Stimulated activated CD4-positive, alpha-beta T cell treated with anti-CD3 and anti-CD28 coated beads, Interleukin-12 subunit alpha, Interleukin-12 subunit beta, amount 100 ng/mL, for 24 hours (primary cell): ENCODE measurements around the gene CYP21A2.

ENCODE experiments used
- DNase-seq, 2 experiments: peaks; one replicate each; pipeline ENCODE4 v3.0.0-alpha.2; 2020; ENCODE audit warnings: low read depth in 2 of 2

Gene CYP21A2

DNA sequence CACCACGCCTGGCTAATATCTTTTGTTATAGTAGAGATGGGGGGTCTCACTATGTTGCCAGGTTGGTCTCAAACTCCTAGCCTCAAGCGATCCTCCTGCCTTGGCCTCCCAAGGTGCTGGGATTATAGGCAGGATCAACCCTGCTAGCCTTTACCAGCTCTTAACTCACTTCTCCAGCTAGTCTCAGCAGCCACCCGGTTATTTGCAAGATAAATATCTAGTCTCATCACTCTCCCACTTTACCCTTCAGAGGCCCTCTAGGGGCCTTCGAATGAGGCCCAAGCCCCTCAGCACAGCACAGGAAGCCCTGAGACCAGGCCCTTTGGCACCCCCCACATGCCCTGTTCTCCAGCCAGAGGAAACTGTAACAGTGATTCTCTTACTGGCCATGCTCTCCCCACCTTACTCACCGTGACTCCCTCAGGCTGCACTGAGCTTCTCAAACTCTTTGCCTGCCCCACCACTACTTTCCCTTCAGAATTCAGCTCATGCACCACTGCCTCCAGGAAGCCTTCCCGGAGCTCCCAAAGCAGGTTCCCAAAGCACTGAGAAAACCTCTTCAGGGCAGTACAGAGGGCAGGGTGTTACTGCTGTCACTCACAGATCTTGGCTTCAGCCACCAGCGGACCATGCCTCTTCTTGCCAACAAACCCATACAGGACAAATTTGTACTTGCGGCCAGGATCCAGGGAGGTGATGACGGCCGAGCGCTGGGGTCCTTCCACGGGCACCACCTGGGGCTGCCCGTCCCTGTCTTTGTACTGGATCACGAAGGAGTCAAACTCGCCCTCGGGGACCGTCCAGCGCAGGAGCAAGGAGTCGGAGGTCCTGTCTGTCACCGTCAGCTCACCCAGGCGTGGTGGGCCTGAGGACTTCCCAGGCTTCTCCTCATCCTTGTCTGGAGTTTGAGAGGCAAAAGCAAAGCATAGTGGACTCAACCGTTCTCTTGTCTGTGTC is 45.9 kb downstream of the CYP21A2 start:
- no peak for DNase-seq

DNA sequence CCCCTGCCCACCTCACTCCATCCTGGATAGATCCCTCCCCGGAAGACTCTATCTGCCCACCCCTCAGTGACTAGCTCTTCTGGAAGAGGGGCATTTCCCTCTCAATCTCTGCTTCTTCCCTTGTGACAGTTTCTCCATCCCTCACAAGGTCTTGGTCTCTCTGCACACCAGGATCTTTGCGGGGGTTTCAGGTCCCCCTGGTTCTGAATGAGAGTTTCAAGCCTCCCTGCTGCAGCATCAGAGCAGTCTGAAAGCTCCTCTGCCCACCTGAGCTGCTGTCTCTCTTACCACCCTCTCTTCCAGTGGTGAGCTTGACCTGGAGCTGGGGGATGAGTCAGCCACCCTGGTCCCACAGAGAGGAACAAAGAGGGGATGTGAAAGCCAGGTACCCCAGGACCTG is 46.6 kb downstream of the CYP21A2 start:
- no peak for DNase-seq

DNA sequence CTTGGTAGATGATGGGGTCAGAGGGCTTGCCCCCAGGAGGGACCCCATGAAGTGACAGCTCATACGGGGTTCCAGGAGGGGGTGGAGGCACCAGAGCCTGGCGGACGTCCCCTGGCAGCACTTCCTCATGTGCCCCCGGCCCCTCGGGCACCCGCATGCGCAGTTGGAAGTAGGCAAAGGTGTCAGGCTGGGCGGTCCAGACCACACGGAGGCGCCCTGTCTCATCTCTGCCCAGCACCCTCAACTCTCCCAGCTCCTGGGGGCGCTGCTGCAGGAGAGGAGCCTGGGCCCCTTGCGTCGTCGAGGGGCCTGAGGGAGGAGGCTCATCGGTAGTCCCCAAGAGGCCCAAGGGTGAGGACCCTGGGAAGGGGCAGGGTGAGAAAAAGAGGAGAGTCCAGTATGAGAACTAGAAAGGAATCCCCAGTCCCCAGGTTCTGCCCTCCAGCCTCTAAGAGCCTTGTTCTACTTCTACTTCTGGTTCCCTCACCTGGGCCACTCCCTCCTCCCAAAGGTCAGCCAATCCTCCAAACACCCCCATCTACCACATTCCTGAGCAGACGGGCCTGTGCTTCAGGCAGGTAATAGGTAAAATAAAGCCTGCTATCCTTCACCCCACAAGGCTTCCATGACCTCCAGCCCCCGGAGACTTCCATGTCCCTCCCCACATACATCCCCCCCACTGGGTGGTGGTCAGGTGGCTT is 47.7 kb downstream of the CYP21A2 start:
- no peak for DNase-seq

DNA sequence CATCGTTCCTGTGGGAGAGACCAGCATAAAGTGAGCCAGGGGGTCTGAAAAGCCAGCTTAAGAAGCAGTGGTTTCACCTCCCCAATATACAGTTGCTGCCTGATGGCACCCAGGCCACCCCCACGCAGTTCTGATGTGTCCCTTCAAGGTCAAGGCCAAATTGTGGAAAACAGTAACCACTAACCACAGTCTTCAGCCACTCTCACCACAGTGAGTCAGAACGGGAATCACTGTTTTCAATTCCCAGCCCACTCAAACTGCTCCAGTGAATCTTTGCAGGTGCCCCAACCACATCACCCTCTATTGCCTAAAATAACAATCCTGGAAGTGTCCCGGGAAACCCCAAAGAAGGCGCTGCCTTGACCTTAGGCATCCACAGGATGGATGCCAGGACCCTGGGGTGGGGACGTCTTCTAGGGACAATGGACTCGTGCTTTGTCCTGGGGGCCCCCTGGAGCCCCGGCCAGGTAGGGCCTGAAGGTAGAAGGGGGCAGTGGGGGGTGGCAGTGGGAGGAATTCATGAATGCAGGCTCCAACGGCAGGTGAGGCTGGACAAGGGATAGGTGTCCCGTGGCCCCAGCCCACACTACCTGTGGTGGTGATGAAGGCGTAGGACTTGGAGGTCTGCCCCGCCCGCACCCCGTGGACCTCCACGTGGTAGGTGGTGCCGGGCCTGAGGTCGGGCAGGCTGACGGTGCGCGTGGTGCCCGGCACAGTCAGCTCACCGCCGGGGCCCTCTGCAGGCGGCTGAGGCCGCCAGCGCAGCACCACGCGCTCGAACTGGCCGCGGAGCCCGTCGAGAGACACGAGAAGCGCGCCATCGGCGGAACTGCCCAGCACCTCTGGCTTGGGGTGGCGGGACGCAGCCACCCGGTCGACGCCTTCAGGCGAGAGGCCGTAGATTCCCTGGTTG is 48.7 kb downstream of the CYP21A2 start:
- DNase-seq = peak in 1 of 2 experiments; percentile 40

DNA sequence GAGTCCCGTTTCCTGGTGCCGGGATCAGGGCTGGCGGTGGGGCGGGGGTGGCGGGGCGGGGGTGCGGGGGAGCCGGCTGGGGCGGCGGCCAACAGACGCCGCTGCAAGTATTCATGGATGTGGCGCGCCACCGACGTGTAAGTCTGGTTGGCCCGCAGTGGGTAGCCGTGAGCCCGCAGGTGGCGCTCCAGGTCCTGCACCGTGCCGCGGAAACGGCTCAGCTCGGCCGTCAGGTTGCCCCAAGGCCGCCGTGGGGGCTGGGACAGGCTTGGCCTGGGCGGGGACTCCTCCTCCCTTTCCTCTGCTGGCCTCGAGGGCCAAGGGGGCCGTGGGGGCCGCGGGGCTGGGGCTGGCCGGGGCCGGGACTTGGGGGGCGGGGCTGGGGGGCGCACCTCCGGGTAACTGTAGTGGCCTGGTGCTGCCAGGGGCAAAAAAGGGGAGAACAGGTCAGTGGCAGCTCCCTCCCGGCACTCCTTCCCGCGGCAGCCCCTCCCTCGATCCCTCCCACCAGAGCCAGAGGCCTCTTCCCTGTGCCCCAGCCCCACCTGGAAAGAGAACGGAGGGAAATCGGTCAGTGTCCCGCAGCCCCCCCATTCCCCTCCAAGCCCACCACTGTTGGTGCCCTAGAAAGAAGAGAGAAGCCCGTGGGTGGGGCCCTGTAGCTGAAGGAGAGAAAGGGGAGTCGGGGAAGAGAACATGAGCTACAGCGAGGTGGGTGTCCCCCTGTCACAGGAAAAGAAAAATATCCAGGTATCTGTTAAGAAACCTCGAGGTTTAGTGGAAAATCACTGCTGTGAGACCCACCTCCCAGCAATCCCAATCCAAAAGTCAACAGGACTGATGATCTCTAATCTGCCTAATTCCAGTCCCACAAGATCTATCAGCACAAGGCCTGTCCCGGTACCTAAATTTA is 49.6 kb downstream of the CYP21A2 start:
- peak; percentile 41 to 60 for DNase-seq

DNA sequence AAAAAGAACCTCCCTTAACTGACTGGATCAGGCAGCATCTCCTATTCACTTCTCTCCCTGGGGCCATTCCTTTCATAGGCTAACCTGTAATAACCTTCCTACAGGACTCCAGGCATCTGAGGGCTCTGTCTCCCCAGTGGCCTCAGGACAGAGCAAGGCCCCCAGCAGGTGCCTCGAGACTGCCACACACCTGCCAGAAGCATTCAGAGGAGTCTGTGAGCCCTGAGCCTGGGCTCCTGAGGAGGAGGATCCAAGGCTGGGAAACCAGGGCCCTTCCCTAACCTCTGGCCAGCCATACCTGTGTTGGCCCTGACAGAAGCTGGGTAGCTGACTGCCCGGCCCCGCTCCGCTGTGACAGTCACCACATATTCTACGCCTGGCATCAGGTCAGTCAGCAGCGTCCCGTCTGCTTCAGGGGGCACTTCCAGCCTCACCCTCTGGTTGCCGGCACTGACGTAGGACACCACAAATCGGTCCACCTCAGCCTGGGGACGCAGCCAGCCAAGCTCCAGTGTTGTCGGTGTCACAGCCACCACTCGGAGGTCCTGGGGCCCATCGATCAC is 50.4 kb downstream of the CYP21A2 start:
- no peak for DNase-seq

DNA sequence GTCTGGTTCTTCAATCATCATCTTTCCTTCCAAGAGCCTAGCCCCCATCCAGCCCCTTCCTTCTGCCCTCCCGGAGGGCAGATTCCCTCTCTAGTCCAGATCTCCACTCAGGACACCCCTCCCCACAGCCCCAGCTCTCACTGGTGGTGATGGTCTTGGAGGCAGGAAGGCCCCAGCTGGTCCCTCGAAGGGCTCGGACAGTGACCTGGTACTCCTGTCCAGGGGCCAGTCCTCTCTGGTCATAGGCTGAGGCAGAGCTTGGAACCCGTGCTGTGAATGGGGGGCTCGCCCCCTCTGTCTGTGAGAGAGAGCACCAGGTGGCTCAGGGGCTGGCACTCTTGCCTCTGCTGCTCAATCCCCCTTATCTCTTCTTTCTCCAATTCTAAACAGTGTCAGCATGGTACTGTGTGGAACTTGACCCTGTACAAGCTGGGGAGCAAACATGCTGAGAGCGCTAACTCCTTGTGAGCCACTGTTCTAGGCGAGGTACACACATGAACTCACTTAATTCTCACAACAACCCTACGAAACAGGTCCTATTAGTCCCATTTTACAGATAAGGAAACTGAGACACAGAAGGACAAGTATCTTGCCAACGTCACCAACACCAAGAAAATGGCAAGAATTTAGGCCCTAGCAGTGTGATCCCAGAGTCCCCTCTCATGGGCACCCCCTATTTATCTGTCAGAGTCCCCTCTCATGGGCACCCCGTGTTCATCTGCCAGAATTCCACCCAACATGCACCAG is 51.0 kb downstream of the CYP21A2 start:
- no peak for DNase-seq
